Endodermal cell (in vitro differentiated cells): ENCODE measurements around the gene MRPL11. TPM values are rescaled to one million over a fixed set of nuclear protein-coding genes. Genes with fewer than 3 reads are reported as not detected.

Experiments
- DNase-seq: peaks from one replicate; pipeline ENCODE4 v3.0.0-alpha.2; 2017
- H3K27ac ChIP-seq: 2 replicates; pipeline ENCODE4 v1.5.1; 2013; ENCODE audit warnings: mild to moderate bottlenecking, low read depth, low read length, moderate library complexity
- H3K27me3 ChIP-seq: 2 replicates; pipeline ENCODE4 v1.6.1; 2013; ENCODE audit warnings: mild to moderate bottlenecking, low read length, moderate library complexity; ENCODE audit not compliant: insufficient read depth, control insufficient read depth, poor library complexity, severe bottlenecking
- H3K36me3 ChIP-seq: 2 replicates; pipeline ENCODE4 v1.7.0; 2013; ENCODE audit warnings: mild to moderate bottlenecking, low read length, moderate library complexity; ENCODE audit not compliant: control insufficient read depth, insufficient read depth
- H3K4me1 ChIP-seq: one replicate; pipeline ENCODE4 v1.7.0; 2013; ENCODE audit warnings: low read length; ENCODE audit not compliant: control insufficient read depth, insufficient read depth
- H3K4me3 ChIP-seq: 2 replicates; pipeline ENCODE4 v1.5.1; 2013; ENCODE audit warnings: mild to moderate bottlenecking, low read length, moderate library complexity
- H3K9ac ChIP-seq: 2 replicates; pipeline ENCODE4 v1.6.1; 2013; ENCODE audit warnings: mild to moderate bottlenecking, low read length, moderate library complexity; ENCODE audit not compliant: poor library complexity, severe bottlenecking; ENCODE audit errors: extremely low read depth
- H3K9me3 ChIP-seq: 2 replicates; pipeline ENCODE4 v1.6.1; 2013; ENCODE audit warnings: mild to moderate bottlenecking, low read length, moderate library complexity; ENCODE audit not compliant: control insufficient read depth
- H3K27ac Mint-ChIP-seq: 2 replicates; pipeline ENCODE4 v1.8.0; 2020; ENCODE audit warnings: mixed read lengths
- H3K27me3 Mint-ChIP-seq: 2 replicates; pipeline ENCODE4 v1.8.0; 2021; ENCODE audit warnings: mild to moderate bottlenecking, mixed read lengths; ENCODE audit not compliant: insufficient read depth
- H3K36me3 Mint-ChIP-seq: 2 replicates; pipeline ENCODE4 v1.8.0; 2020; ENCODE audit warnings: low read depth, mixed read lengths
- H3K4me1 Mint-ChIP-seq: 2 replicates; pipeline ENCODE4 v1.8.0; 2020; ENCODE audit warnings: mixed read lengths
- H3K4me3 Mint-ChIP-seq: 2 replicates; pipeline ENCODE4 v1.8.0; 2020; ENCODE audit warnings: mild to moderate bottlenecking, moderate library complexity, mixed read lengths
- H3K9me3 Mint-ChIP-seq: 2 replicates; pipeline ENCODE4 v1.8.0; 2020; ENCODE audit warnings: mild to moderate bottlenecking, mixed read lengths
- CTCF ChIP-seq: fragments of 200-600 bp; sonication (generic); conservative IDR thresholded peaks from 2 replicates; pipeline ENCODE4 v1.5.0; 2021; ENCODE audit warnings: antibody characterized with exemption, mild to moderate bottlenecking
- WGBS, 2 experiments: methylation state at CpG; one replicate each; pipeline versions ENCODE4 v1.1.5 to v1.1.7; 2013; ENCODE audit warnings: missing lambda C conversion rate in 2 of 2, mixed read lengths in 1 of 2; ENCODE audit not compliant: insufficient coverage in 1 of 2, insufficient read length in 1 of 2; 5-methylcytosine and 5-hydroxymethylcytosine counted together
- total RNA-seq, 2 donors: library from RNA; stranded (reverse); fragmentation: NEBNext Ultra II Directional in 1 of 2; extraction: Animal tissue kit (Norgen Biotek cat#: 25700) in 1 of 2; gene quantifications; 2 replicates in 1 of 2; 3 replicates in 1 of 2; pipeline ENCODE4 v1.2.1, GENCODE V29; 2021

MRPL11 gene
- total RNA-seq, 2 donors from 2014 or later = 84.5 to 111 TPM

DNA sequence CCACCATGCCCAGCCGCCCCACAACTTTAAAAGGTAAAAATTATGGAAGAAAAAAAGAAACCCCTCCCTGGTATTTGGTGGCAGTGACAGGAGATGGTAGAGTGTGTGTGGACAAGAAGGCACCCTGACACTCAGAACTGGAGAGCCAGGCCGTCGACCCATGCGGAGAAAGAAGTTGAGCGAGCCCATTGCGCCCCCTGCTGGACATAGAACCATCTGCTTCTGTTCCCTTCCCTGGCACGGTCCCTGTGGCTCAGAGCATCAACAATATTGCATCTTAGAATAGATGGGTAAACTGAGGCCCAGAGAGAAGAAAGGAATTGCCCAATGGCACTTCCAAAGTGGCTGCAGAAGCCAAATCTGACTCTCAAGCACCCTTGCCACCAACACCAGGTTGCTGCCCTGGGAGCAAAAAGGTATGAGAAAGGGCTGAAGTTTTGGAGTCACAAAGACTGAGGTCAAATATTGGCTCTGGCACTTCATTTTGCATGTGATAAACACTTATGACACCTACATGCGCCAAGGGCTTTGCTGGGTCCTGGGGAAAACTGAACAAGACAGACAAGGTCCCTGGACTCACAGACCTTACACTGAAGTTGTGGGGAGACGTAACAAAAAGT is 8.6 kb downstream of the MRPL11 start:
- Histone ChIP-seq H3K4me1 (no peaks in the 10 kb centered on the region), H3K27ac (no peak overlapping the region), H3K9me3 (no peaks in the 10 kb centered on the region), H3K36me3 (peaks cover 11% of the 10 kb centered on the region), H3K4me3 (no peak overlapping the region), H3K27me3 (no peaks in the 10 kb centered on the region), H3K9ac (no peak overlapping the region)
- peak; percentile 94 for TF ChIP-seq CTCF
- WGBS, 2 experiments = 44 to 68% methylated on average over 5 to 9 of the region's 9 CpGs
- Mint-ChIP-seq H3K4me1 (no peaks in the 10 kb centered on the region), H3K4me3 (no peak overlapping the region), H3K9me3 (no peaks in the 10 kb centered on the region), H3K27ac (no peak overlapping the region), H3K27me3 (peaks cover 5% of the 10 kb centered on the region), H3K36me3 (peaks cover 12% of the 10 kb centered on the region)
- peak; percentile 92 for DNase-seq

DNA sequence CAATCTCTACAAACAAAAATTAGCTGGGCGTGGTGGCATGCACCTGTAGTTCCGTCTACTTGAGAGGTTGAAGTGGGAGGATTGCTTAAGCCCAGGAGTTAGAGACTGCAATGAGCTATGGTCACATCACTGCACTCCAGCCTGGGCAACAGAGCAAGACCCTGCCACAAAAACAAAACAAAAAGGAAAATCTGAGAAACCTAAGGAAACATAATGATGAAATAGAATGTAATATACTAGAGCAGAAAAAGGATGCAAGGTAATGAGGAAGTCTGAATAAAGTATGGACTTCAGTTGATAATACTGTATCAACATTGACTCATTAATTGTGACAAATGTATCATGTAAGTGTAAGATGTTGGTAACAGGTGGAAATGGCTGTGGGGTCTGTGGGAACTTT is 9.7 kb downstream of the MRPL11 start:
- Mint-ChIP-seq H3K4me3 (no peak overlapping the region), H3K27me3 (peaks cover 12% of the 10 kb centered on the region), H3K9me3 (no peaks in the 10 kb centered on the region), H3K4me1 (no peaks in the 10 kb centered on the region), H3K27ac (no peak overlapping the region), H3K36me3 (peaks cover 7% of the 10 kb centered on the region)
- H3K4me1 ChIP-seq = no peaks in the 10 kb centered on the region
- no peaks in the 10 kb centered on the region for H3K27me3 ChIP-seq
- 84 to 85% methylated on average over 2 of the region's 2 CpGs for WGBS, 2 experiments
- H3K27ac ChIP-seq = no peak overlapping the region
- TF ChIP-seq CTCF = no peak
- no peak for DNase-seq
- no peaks in the 10 kb centered on the region for H3K9me3 ChIP-seq
- H3K9ac ChIP-seq = no peak overlapping the region
- H3K4me3 ChIP-seq = no peak overlapping the region
- H3K36me3 ChIP-seq = peaks cover 6% of the 10 kb centered on the region

DNA sequence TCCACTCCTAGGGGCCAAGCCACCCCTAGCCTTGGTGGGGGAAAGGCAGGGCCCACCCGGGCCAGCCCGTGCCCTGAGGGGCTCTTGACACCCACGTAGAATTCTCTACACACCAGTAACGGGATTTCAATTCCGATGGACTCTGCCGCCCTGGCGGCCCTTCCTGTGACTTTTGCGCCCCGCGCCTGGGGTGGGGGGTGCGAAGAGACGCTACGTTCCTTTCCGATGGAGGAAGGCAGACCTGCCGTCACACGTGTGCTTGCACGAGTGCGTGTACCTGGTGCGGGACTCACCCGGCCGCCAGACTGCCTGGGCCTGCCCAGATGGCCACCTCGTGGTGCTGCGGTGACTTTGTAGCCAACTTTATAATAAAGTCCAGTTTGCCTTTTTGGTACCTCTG is 12.3 kb downstream of the MRPL11 start:
- no peak for DNase-seq
- H3K4me3 ChIP-seq = no peak overlapping the region
- H3K27me3 ChIP-seq = peaks cover 3% of the 10 kb centered on the region
- H3K36me3 Mint-ChIP-seq = no peaks in the 10 kb centered on the region
- H3K9me3 Mint-ChIP-seq = no peaks in the 10 kb centered on the region
- H3K27me3 Mint-ChIP-seq = peaks cover 35% of the 10 kb centered on the region
- WGBS, 2 experiments = 93 to 100% methylated on average over 12 to 23 of the region's 23 CpGs
- no peak overlapping the region for H3K27ac Mint-ChIP-seq
- H3K9me3 ChIP-seq = no peaks in the 10 kb centered on the region
- H3K9ac ChIP-seq = no peak overlapping the region
- no peak overlapping the region for H3K27ac ChIP-seq
- no peaks in the 10 kb centered on the region for H3K4me1 Mint-ChIP-seq
- no peak for TF ChIP-seq CTCF
- H3K4me1 ChIP-seq = no peaks in the 10 kb centered on the region
- H3K4me3 Mint-ChIP-seq = no peak overlapping the region
- H3K36me3 ChIP-seq = no peaks in the 10 kb centered on the region
